GM12872 (cell line): ENCODE results near the gene MYADM.

Experiments used
- CTCF ChIP-seq: IDR thresholded peaks from 3 replicates; pipeline ENCODE4 v1.5.1; 2011; ENCODE audit warnings: low read depth, mild to moderate bottlenecking, low read length, moderate library complexity; ENCODE audit not compliant: insufficient read depth

MYADM gene

GRCh38 chr19:53866865-53867224 lies 838 bp upstream of the MYADM start:
- no peak for TF ChIP-seq CTCF

GRCh38 chr19:53868091-53868891 lies 608 bp downstream of the MYADM start:
- TF ChIP-seq CTCF, result no peak

GRCh38 chr19:53868892-53869804 lies 1.5 kb downstream of the MYADM start:
- no peak for TF ChIP-seq CTCF

GRCh38 chr19:53870485-53870844 lies 2.8 kb downstream of the MYADM start:
- TF ChIP-seq CTCF, result no peak

DNA sequence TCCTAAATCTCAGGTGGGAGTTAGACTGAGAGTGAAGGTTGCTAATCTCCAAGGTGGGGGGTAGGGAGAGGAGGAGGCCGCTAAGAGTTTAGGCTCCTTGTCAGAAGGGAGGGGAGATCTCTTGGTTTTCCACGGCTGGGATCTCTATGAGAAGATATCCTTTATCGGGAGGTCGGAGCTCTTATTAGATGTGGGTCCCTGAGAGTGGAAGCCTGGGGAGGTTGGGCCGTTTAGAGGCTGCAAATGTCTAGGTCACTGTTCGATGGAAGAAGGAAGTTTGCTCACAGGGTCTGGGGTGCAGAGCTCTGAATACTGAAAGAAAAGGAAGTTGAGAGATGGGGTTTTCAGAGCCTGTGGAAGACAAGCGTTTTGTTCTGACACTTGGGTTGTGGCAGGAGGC lies 3.8 kb downstream of the MYADM start:
- no peak for TF ChIP-seq CTCF

DNA sequence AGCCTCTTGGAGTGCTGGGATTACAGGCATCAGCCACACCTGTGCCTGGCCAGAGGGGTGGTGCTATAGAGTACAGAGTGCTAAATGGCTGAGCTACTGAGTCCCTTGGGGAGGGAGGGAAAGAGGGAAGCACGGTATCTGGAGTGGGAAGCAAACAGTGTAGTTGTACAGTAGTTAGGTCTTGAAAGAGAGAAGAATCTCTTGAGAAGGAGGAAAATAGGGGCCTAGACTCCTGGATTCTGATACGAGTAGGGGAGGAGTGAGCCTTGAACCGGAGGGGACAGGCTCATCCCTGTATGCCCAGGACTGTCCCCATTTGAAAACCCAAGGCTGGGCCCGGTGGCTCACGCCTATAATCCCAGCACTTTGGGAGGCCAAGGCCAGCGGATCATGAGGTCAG lies 5.1 kb downstream of the MYADM start:
- no peak for TF ChIP-seq CTCF

DNA sequence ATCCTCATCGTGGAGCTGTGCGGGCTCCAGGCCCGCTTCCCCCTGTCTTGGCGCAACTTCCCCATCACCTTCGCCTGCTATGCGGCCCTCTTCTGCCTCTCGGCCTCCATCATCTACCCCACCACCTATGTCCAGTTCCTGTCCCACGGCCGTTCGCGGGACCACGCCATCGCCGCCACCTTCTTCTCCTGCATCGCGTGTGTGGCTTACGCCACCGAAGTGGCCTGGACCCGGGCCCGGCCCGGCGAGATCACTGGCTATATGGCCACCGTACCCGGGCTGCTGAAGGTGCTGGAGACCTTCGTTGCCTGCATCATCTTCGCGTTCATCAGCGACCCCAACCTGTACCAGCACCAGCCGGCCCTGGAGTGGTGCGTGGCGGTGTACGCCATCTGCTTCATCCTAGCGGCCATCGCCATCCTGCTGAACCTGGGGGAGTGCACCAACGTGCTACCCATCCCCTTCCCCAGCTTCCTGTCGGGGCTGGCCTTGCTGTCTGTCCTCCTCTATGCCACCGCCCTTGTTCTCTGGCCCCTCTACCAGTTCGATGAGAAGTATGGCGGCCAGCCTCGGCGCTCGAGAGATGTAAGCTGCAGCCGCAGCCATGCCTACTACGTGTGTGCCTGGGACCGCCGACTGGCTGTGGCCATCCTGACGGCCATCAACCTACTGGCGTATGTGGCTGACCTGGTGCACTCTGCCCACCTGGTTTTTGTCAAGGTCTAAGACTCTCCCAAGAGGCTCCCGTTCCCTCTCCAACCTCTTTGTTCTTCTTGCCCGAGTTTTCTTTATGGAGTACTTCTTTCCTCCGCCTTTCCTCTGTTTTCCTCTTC lies 6.3 kb downstream of the MYADM start:
- no peak for TF ChIP-seq CTCF
